COLO668 (cell line): ENCODE data around the gene CTNNA1.

ENCODE experiments used
- DNase-seq: peaks from one replicate; lab custom pipeline; 2025; ENCODE audit not compliant: unreplicated experiment; lab: John Stamatoyannopoulos, UW

Gene CTNNA1

DNA sequence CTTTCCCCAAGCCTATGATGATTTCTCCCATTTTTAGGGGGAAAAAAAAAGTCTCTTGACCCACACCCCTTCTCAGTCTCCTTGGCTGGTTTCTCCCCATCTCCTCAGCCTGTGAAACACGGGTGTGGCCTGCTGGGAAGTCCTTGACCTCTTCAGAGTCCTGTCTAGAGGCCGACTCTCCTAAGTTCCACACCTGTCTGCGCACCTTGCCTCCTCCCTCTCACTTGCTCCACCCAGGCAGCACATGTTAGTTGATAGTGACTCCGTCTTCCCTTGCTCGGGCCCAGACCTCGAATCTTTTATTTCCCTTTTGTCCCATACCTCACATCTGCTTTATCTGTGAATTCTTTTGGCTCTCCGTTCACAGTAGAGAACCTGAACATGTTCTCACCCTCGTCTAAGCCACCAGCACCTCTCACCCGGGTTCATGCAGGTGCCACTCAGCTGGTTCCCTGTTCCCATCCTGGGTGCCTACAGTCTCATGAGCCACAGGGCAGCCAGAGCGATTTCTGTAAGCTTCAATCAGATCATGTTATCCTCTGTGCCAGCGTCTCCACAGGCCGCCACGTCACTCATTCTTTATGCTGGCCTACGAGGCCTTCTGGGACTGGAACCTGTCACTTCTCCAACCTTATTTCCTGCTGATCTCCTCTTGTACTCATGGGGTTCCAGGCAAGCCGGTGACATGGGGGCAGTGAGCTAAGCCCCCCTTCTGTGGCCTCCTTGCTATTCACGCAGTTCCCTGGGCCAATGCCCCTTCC lies 173.6 kb downstream of the CTNNA1 start:
- no peak for DNase-seq

DNA sequence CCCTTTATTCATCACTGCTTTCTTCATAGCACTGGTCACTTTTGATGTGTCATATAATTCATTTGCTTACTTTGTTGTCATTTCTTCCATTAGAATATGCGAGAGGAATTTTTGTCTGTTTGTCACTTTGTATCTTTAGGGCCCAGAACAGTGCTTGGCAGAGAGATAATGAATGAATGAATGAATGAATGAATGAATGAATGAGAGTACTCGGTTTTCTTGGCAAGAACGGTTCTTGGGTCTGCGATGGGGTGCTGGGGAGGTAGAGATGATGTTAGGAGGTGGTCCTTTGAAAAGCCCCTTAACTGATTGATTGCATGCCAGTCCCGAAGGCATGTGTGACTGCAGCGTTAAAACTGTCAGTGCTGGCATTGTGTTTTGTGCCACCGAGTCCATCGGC lies 174.3 kb downstream of the CTNNA1 start:
- DNase-seq, result no peak

DNA sequence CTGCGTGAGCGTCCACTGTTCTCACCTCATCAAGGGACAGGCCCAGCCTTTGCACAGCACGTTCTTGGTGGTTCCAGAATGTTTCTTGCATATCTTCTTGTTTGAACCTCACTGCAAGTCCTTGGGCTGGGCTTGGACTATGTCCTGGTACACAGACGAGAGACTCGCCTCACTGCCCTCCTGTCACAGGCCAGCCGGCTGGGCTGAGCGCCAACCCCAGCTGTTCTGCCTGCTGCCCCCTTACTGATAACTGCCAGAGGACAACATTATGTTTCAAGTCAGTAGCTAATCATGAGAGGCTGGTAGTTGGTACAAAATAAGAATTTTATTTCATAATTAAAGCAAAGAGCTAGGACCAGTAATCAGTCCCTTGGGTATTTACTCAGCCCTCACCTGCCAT lies 174.8 kb downstream of the CTNNA1 start:
- no peak for DNase-seq

DNA sequence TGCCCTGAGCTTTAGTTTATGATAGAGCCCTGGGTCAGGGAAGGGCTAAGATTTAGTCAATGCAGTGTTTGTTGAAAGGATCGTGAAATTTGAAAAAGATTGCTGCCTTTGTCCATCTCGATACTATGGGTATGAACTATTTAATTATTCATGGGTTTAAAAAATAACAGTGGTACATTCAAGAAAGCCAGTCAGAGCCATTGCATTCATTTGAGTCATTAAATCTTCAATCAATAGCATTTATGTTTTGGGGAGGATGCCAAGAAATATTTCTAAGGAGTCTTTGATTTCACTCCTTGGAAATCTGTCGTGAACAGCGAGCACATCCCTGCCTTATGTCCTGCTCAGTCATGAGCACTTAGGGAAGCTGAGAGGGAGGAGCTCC lies 176.3 kb downstream of the CTNNA1 start:
- no peak for DNase-seq

DNA sequence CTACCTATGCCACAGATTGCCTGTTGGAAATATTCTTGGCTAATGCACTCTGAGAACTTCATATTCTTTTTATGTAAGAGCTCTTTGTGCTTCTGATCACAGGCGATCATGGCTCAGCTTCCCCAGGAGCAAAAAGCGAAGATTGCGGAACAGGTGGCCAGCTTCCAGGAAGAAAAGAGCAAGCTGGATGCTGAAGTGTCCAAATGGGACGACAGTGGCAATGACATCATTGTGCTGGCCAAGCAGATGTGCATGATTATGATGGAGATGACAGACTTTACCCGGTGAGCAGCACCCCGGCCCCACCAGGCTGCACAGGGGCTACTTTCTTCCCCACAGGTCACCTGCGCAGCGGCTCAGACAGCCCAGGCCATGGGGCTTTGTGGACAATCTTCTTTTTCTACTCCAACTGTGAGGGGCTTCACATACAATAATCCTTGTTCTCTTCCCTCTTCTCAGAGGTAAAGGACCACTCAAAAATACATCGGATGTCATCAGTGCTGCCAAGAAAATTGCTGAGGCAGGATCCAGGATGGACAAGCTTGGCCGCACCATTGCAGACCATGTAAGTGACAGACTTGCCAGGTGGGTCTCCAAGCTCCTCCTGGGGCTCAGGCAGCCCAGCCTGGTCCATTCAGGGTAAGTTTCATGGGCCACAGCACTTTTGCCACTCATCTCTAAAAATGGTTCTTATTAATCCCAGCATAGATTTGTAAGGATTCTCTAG lies 177.3 kb downstream of the CTNNA1 start:
- no peak for DNase-seq

DNA sequence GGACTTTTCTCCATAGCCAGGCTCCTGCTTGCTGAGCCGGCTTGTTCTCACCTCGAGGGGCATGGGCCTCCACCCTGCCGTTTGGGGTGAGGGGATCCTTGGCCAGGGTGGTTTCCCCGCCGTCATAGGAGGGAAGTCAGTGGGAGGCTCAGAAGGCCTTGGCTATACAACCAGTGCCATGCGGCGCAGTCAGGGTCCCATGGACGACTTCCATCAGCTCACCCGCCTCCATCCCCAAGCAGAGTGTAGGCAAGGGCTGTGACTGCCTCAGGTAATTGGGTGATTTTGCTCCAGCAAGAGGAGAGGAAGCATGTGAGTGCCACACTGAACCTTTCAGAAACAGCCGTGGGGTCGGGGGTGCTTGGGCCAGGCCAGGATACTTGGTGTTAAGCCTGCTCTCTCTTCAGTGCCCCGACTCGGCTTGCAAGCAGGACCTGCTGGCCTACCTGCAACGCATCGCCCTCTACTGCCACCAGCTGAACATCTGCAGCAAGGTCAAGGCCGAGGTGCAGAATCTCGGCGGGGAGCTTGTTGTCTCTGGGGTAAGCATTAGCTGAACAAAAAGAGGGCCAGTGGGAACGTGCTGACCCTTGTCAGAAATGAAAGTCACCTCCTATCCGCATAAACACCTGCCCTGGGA lies 179.1 kb downstream of the CTNNA1 start:
- no peak for DNase-seq

DNA sequence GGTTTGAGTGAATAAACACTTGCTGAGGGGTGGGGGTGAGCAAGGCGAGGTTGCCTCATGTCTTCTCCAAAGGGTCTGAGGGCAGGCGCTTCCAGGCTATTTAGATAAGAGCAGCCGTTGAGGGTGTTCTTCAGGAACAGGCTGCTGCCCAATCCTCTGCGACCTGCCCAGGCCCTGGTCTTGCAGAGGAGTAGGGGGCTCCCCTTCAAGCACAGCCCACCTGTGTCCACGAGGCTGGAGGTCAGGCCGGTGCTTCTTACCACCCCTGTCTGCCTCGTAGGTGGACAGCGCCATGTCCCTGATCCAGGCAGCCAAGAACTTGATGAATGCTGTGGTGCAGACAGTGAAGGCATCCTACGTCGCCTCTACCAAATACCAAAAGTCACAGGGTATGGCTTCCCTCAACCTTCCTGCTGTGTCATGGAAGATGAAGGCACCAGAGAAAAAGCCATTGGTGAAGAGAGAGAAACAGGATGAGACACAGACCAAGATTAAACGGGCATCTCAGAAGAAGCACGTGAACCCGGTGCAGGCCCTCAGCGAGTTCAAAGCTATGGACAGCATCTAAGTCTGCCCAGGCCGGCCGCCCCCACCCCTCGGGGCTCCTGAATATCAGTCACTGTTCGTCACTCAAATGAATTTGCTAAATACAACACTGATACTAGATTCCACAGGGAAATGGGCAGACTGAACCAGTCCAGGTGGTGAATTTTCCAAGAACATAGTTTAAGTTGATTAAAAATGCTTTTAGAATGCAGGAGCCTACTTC lies 180.5 kb downstream of the CTNNA1 start:
- DNase-seq, result no peak

DNA sequence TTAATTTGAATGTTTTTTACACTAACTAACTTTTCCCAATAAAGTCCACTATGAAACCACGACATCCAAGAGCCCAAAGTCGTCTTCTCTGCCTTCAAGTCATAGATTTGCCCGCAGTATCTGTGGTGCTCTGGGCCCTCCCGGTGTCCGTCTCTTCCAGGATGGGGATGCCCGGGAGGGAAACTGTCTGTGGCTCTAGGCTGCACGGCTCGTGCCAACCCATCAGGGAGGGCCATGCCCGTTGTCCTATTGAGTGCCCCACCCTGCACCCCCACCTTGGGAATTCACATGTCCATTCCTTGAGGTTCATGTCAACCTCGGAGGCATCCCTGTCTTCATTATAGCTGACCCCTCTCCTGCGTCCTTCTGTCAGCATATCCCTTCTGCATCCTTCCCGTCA lies 181.7 kb downstream of the CTNNA1 start:
- no peak for DNase-seq

DNA sequence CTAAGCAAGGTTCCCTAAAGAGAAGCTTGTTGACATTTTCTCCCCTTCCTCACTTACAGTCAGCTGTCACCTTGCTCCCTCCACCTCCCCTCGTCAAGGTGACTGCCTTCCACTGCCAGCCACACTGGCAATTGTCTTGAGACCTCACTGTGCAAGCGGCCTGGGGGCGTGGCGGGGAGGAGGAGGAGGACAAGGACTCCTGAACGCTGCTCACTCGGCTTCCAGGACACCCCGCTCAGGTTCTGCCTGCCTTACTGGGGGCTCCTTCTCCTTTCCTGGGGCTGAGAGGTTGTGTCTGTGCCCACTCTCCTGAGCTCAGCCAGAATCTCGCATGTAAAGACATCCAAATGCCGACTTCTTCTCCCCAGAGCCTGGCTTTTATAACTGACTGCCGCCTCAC lies 182.2 kb downstream of the CTNNA1 start:
- DNase-seq, result no peak

DNA sequence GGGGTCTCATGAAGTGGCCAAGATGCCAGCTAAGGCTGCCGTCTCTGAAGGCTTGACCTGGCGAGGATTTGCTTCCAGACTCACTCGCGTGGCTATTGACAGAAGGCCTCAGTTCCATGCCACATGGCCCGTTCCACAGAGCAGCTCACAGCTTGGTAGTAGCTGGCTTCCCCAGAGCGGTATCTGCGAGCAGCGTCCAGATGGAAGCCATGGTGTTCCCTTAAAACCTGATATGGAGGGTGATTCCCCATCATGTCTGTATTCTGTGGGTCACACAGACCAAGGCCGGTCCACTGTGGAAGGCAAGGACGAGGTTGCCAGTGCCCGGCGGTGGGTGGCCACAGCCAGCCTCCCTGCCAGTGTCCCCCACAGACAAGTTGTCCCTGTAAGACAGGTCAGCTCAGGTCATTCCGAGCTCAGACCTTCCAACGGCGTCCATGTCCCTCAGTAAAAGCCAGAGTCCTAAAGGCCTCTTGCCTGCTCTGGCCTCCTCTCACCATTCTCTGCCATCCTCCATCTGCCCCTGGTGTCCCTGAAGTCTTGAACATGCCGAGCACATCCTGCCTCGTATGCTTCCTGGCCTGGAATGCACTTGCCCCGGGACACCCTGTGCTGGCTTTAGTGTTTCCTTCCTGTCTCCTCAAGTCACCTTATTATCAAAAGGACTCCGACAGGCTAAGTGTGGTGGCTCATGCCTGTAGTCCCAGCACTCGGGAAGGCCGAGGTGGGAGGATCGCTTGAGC lies 183.2 kb downstream of the CTNNA1 start:
- DNase-seq, result no peak

DNA sequence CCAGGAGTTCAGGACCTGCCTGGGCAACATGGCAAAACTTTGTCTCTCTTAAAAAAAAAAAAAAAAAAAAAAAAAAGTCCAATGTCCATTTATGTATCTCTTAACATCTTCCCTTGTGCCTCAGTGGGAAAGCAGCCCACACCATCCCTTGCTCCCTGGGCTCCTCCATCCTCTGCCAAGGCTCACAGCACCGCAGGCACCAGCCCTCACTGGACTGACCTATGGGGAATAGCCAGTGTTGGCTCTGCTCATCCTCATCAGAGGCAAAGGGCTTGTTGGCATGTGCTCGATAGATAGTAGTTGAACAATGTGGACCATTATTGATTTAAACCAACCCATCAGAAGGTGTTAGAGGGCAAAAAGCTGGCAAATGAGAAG lies 183.7 kb downstream of the CTNNA1 start:
- no peak for DNase-seq

DNA sequence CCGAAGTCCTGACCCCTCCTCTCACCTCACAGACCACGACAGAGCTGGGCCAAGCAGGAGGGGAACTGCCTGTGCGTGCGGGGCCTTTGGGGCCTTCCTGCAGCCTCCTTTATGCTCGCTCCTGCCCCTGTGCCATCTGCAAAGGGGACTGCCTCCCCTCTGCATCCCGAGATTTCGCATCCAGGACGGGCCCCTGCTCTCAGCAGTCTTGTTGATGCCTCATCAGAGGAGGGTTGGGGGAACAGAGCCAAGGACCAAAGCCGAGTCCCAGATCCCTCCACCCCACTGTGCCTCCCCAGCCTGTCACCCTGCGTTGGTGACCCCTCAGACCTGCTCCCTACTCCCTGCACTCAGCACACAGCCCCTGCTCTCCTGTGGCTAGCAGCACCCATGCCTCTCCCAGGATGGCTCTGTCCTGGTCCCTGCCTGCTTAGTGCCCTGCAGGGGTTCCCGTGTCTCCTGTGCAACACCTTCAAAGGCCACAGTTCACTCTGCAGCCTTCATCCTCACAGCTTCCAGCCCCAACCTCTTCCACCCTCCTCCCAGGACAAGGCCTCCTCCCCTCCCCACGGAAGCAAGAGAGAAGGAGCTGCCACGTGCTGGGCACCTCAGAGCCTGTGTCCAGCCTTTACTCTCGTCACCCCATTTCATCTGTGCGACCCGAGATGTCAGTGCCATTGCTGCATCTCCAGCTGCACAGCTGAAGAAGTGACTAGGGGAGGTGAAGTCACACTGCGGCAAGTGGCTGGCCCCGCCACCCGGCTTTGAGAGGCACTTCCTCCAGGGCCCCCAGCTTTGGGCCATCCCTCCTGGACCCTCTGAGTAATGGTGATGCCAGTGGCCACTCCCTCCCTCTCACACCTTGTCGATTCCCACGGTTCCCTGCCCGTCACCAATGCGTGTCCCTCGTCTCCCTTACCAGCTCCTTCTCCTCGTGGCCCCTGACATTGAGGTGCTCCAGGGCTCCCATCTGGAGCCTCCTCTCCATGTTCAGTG lies 184.5 kb downstream of the CTNNA1 start:
- DNase-seq, result no peak

DNA sequence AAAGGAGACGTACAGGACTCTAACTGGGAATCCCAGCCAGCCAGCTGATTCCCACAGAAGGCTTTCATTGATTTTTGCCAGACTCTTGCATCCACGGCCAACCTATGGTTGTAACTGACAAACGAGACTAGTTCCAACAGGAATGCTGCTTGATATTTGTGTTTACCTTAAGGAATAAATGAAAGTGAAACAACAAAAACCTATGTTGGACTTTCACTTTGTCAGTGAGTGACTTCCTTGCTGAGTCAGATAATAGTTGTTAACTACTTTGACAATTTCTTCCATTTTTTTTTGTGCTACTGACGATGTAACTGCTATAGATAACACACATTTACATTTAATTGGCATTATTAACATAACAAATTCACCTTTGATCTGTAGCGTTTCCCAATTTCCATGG lies 185.3 kb downstream of the CTNNA1 start:
- no peak for DNase-seq

DNA sequence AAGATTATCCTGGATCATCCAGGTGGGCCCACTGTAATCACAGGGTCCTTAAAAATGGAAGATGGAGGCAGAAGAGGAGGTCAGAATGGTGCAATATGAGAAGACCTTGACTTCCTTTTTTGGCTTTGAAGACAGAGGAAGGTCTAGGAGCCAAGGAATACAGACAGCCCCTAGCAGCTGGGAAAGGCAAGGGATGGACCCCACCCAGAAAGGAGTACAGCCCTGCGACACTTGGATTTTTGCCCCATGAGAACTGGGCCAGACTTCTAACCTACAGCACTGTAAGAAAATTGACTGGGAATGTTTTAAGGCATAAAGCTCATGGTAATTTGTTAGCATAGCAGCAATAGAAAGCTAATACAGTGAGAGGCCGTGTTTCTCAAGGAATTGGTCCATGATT lies 188.8 kb downstream of the CTNNA1 start:
- no peak for DNase-seq

DNA sequence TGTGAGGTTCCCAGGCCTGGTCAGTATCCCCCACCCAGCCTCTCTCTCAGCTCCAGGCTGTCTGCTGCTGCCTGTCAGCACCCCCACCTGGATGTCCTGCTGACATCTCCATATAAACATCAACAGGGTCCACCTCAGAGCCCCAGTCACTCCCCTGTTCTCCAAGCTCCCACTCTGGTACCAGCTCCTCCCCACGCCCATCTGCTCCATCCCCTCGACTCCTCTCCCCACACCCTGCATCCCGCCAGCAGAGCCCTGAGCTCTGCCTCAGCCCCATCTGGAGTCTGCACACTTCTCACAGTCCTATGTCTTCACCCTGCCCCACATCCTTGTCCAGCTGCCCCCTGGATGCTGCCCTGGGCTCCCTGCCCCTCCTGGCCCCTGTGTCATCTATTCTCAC lies 189.6 kb downstream of the CTNNA1 start:
- DNase-seq, result no peak

DNA sequence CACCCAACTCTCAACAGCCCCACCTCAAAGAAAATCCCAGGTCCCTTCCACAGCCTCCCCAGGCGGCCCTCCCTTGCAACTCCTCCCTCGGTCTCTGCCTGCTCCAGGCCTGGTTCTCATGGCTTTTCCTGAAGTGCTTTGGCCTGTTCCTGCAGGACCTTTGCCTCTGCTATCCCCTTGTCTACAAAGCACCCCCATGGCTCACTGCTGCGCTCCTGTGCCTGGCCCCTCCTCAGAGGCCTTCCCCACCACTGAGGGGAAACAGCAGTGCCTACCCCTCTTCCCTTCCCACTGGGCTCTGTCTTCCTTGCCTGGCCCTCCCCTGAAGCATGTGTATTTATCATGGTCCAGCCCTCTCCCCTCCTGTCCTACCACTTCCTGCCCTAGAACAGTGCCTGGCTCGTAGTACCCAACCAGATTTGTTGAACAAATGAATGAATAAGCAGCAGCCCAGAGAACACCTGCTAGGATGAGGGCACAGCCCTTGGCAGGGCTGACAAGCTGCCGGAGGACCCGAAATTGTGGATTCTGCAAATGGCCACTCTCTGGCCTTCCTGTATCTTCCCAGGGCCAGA lies 190.5 kb downstream of the CTNNA1 start:
- DNase-seq, result no peak

DNA sequence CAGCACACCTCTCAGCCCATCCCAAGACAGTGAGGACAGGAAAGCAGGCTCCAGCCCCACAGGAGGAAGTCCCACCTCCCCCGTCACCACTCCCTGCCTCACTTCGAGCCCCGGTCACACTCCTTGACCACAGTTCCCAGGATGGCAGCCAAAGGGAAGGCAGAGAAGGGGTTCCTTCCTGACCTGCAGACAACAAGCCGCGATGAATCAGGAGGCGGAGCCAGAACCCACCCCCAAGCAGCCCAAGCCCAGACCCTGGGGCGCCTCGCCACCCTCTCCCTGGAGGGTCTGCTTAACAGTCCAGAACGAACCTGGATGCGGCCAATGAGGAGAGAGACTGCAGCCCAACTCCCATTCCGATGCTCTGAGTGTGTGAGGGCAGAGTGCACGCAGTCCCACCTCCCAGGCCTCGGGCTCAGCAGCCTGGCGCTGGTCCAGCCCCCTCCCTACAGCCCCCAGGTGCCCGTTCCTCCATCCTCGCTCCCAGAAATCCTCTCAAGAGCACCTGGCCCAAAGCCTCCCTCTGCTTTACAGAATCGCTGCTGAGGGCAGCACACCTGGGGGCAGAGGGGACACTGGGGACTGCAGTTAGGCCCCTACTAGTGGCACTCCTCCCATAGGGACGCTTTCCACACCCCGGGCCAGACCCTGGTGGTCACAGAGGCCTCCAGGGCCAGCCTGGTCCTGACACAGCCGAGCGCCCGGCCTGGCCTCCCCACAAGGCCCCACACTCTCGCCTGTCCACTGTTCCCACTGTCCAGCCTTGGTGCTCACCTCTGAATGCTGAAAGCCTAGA lies 191.5 kb downstream of the CTNNA1 start:
- no peak for DNase-seq

DNA sequence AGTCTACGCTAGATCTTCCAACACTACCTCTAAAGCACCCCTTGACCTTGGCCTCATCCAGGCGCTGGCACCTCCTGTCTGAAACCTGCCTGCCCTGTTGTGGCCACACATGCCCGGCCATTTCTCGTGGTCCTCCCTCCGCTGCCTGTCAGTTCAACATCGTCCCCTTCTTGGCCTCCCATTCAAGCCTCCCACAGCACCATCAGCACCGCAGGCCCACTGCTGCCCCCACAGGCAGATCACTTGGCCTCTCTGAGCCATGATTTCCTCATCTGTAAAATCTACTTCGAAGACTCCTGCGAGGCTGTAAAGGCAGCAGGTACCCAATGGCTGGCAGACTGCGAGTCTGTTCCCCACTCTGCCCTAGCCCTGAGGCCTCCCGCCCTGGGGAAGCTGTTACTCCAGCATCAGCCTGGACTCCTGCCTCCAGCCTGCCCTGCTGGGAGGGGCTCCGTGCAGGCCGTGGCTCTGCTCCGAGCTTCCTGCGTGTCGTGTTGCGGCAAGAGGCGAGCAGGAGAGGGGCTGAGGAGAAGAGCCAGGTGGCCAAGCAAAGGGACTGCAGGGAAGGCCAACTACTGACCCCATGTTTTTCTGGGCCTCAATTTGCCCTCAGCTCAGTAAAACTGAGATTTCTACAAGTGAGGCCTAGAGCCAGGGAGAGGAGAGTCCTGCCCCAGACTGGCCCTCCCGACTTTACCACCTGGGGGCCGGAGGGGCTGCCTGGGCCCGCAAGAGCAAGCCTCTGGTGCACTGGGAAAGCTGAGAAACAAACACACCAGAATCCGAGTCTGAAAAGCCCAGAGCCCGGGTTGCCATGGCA lies 192.4 kb downstream of the CTNNA1 start:
- no peak for DNase-seq
